ENCODE data around the gene SLC18A2.

GRCh38 chr10:117324367-117324766 lies 83.5 kb downstream of the SLC18A2 start:
- TF ChIP-seq, protein P1, sequence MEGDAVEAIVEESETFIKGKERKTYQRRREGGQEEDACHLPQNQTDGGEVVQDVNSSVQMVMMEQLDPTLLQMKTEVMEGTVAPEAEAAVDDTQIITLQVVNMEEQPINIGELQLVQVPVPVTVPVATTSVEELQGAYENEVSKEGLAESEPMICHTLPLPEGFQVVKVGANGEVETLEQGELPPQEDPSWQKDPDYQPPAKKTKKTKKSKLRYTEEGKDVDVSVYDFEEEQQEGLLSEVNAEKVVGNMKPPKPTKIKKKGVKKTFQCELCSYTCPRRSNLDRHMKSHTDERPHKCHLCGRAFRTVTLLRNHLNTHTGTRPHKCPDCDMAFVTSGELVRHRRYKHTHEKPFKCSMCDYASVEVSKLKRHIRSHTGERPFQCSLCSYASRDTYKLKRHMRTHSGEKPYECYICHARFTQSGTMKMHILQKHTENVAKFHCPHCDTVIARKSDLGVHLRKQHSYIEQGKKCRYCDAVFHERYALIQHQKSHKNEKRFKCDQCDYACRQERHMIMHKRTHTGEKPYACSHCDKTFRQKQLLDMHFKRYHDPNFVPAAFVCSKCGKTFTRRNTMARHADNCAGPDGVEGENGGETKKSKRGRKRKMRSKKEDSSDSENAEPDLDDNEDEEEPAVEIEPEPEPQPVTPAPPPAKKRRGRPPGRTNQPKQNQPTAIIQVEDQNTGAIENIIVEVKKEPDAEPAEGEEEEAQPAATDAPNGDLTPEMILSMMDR (IDR thresholded peaks at IDR 0.05; ENCODE audit: extremely low read depth in 1 of 2, insufficient read depth in 1 of 2, low read depth in 1 of 2, low read length in 2 of 2), result no peak
- TF ChIP-seq FOS (IDR thresholded peaks at IDR 0.05; ENCODE audit: borderline replicate concordance, insufficient read depth, low read length), result no peak
- TF ChIP-seq POLR2A (IDR thresholded peaks at IDR 0.05; ENCODE audit: low read depth, low read length), result no peak
- no peak for TF ChIP-seq POLR2AphosphoS5 (IDR thresholded peaks at IDR 0.05; ENCODE audit: insufficient read depth, low read depth, low read length)
- TF ChIP-seq EZH2 (IDR thresholded peaks at IDR 0.05; ENCODE audit: borderline replicate concordance, low read depth, low read length, severe bottlenecking), result no peak
- TF ChIP-seq, protein P2, sequence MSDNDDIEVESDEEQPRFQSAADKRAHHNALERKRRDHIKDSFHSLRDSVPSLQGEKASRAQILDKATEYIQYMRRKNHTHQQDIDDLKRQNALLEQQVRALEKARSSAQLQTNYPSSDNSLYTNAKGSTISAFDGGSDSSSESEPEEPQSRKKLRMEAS (IDR thresholded peaks at IDR 0.05; ENCODE audit: insufficient read depth, insufficient read length), result no peak

All from endothelial cell of umbilical vein (primary cell).